HG03175 (cell line): ENCODE data around the gene CRYZL1.

ENCODE experiments used
- ATAC-seq: cut with Tn5 transposase; IDR thresholded peaks from one replicate; pipeline ENCODE4 v1.9.1; 2021; ENCODE audit warnings: mild to moderate bottlenecking, moderate library complexity; ENCODE audit not compliant: unreplicated experiment

The CRYZL1 gene

DNA sequence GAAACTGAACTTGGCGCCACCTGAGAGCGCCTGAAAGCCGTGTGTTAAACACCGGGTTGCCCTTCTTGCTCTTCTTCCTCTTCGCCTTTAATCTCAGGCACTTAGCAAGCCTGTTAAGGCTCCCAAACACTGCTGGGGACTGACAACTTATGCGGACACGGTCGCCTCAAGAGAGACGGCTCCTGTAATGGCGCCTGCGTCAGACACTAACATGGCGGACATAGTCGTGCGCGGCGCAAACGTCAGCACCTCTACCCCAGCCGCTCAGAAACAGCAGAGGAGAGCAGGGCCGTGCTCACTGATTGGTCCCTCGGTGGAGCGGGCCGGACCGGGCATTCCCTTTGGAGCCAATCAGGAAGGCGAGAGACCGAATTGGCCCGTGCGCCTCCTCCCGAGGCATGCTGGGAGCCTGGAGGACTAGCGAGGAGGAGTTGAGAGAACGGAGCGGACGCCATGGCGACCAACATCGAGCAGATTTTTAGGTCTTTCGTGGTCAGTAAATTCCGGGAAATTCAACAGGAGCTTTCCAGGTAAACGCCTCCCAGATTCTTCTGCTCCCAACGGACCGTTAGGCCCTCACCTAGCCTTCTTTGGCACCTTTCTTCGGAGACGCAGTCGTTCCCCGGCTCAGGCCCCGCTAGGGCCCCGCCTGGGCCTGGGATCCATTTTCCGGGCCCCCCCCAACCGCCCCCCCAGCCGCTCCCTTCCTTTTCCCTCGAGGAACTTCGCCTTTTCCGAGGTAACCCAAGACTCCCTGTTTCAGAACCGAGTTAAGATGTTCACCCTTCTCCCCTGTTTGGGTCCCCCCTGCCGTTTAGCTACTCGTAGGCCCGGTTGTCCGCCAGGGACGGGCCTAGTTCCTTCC is 98.7 kb downstream of the CRYZL1 start, which contains the start of gene SON:
TSS of gene SON (plus strand) at position 399 of the 865 bp plus-strand sequence. CDS start at position 454, 55 bp downstream.
- peak; percentile 92 for ATAC-seq

GRCh38 chr21:33541756-33542639 is 99.5 kb downstream of the CRYZL1 start, which contains the start of gene GART:
Gene GART, minus strand, starts transcription at chr21:33542117. Its CDS starts 2,802 bp downstream, at chr21:33539315.
- ATAC-seq = peak; percentile 53

DNA sequence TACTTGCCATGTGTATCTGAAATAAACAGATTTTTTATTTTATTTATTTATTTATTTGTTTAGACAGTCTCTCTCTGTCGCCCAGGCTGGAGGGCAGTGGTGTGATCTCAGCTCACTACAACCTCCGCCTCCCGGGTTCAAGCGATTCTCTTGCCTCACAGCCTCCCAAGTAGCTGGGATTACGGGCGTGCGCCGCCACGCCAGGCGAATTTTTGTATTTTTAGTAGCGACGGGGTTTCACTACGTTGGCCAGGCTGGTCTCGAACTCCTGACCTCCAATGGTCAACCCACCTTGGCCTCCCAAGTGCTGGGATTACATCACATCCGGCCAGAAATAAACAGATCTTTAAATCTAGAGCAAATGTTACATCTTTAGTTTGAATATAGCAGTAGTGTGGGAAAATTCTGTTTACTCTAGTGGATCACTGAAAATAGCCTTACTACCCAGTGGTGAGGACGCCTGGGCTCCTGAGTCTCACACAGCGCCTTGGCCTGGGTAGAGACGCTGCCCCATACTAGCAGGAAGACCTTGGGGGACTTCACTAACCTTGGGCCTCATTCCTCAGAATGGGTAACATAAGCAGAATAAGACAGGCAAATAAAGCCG is 100.3 kb downstream of the CRYZL1 start:
- no peak for ATAC-seq

- no peak for ATAC-seq
Observed at GRCh38 chr21:33540711-33541104, 100.8 kb downstream of the CRYZL1 start.

DNA sequence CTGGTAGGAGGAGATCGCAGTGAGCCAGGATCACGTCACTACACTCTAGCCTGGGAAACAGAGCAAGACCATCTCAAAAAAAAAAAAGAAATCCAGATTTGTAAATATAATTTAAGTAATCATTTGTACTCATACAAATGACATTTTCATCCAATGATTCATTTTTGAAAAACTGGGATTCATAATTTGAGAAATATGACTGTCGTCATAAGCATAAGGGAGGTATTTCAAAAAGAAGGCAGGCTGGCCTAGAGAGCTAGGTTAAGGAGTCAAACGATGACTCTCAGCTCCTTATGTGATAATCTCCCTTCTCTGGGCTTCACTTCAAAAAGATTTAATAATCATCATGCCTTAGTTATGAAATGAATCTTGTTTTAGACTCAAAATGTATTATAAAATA is 101.9 kb downstream of the CRYZL1 start:
- ATAC-seq = no peak
